Fibroblast of villous mesenchyme (primary cell): ENCODE data around the gene ZNF423. TPM values are rescaled to one million over a fixed set of nuclear protein-coding genes. Genes with fewer than 3 reads are reported as not detected.

Experiments used
- DNase-seq: peaks from one replicate; pipeline ENCODE4 v3.0.0-alpha.2; 2010; ENCODE audit warnings: low read depth
- H3K4me3 ChIP-seq: 2 replicates; pipeline ENCODE4 v1.5.1; 2011; ENCODE audit warnings: low read depth, mild to moderate bottlenecking, low read length
- total RNA-seq: library from RNA; depleted of rRNA; stranded (reverse); fragments of >200 nt; gene quantifications from 2 replicates; pipeline ENCODE4 v1.2.3, GENCODE V29; 2012
- TF ChIP-seq, protein P1 (sequence below): IDR thresholded peaks from 2 replicates; pipeline ENCODE4 v1.5.1; 2012; ENCODE audit warnings: low read depth, mild to moderate bottlenecking, low read length; ENCODE audit not compliant: insufficient read depth

ZNF423 gene
- total RNA-seq, 1 donor, result 0.43 TPM

- TF ChIP-seq, protein P1, sequence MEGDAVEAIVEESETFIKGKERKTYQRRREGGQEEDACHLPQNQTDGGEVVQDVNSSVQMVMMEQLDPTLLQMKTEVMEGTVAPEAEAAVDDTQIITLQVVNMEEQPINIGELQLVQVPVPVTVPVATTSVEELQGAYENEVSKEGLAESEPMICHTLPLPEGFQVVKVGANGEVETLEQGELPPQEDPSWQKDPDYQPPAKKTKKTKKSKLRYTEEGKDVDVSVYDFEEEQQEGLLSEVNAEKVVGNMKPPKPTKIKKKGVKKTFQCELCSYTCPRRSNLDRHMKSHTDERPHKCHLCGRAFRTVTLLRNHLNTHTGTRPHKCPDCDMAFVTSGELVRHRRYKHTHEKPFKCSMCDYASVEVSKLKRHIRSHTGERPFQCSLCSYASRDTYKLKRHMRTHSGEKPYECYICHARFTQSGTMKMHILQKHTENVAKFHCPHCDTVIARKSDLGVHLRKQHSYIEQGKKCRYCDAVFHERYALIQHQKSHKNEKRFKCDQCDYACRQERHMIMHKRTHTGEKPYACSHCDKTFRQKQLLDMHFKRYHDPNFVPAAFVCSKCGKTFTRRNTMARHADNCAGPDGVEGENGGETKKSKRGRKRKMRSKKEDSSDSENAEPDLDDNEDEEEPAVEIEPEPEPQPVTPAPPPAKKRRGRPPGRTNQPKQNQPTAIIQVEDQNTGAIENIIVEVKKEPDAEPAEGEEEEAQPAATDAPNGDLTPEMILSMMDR, result no peak
- H3K4me3 ChIP-seq, result no peak overlapping the region
- DNase-seq, result no peak
Measured at GRCh38 chr16:49833796-49834530, 21.9 kb downstream of the ZNF423 start.

DNA sequence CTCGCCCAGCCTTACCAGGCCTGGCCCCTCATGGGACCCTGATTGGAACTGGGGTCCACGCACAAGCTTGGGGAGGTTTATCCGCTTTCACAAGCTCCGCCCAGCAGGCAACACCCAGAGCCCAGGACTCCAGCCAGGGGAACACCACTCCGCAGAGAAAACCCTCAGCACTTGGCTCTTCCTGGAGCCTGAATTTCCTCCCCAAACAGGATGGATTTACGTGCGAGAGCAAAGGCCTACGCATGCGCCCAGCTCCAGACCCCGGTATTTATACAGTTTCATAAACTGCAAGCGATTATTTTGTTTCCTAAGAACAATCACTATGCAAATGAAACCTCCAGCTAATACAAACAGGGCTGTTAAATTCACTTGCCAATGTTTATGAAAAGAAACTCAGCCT lies 22.8 kb downstream of the ZNF423 start:
- H3K4me3 ChIP-seq, result no peak overlapping the region
- no peak for DNase-seq
- TF ChIP-seq, protein P1, result no peak

DNA sequence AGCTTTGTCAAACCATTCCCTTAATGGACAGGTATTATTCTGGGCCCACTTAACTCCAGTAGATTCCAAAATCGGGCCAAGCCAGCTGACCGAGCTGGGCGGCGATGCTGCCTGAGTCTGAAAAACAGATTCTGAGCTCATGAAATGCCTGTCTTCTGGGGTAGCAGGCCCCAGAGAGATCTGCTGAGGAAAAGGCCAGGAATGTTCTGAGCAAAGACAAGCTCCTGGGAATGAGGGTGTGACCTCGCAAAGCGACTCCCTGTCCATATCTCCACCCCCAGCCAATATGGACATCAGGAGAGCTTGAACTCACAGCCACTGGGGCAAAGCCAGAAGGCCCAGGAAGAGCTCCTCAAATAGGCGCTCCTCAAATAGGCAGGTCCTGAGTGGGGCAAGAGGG lies 23.7 kb downstream of the ZNF423 start:
- no peak for DNase-seq
- no peak overlapping the region for H3K4me3 ChIP-seq
- TF ChIP-seq, protein P1, result no peak

GRCh38 chr16:49830873-49831272 lies 25.0 kb downstream of the ZNF423 start:
- no peak for DNase-seq

DNA sequence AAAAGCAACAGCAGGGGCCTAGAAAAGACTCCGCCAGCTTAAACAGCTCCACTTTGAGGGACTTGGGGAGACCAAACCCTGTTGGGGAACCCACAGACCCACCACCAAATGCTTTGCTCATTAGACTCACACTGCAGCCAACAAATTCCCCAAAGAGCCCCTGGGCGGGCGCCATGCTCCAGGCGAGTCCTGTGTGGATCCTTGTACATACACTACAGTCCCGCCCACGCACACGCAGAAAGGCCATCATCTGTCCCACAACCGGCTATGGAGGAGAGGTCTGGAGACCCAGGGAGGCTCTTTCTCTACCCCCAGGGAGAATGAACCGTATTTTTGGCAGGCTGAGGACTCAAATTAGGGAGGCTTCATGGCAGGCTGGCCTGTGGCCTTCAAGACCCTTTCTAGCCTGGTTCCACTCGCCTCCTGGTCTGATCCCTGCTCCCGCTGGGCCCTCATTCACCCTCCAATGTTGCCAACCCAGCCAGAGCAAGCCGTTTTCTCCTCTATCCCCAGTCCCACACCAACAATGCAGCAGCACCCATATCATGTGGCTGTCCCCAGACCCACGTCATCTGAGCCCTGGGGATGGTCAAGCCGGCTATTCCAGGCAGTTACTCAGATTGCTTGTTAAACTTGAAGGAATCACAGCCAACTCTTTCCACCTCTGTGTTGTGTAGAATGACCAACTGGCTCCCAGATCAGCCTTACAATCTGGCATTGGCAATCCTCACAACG lies 27.2 kb downstream of the ZNF423 start:
- H3K4me3 ChIP-seq, result no peak overlapping the region
- DNase-seq, result no peak
- TF ChIP-seq, protein P1, result no peak

More at GRCh38 chr16:49830873-49831272, 25.0 kb downstream of the ZNF423 start:
- H3K4me3 ChIP-seq, result no peak overlapping the region
- TF ChIP-seq, protein P1, result no peak

- no peak overlapping the region for H3K4me3 ChIP-seq
- DNase-seq, result no peak
- TF ChIP-seq, protein P1, result no peak
Measured at GRCh38 chr16:49827805-49828438, 28.0 kb downstream of the ZNF423 start.
